ENCODE data around the gene IGSF9B. TPM values are rescaled to one million over a fixed set of nuclear protein-coding genes. Genes with fewer than 3 reads are reported as not detected.

The IGSF9B gene
- total RNA-seq, 2 experiments from 2014 or later: 124 to 136 TPM

- CTCF ChIA-PET: no interaction called here
- POLR2A ChIA-PET: no interaction called here
- no peak for DNase-seq
- H3K36me3 Mint-ChIP-seq (ENCODE audit: low read depth): no peaks in the 10 kb centered on the region
- no peak overlapping the region for H3K27ac Mint-ChIP-seq
- H3K4me1 Mint-ChIP-seq (ENCODE audit: low read depth): peaks cover 15% of the 10 kb centered on the region
- H3K9me3 Mint-ChIP-seq: no peaks in the 10 kb centered on the region
- TF ChIP-seq, protein P1, sequence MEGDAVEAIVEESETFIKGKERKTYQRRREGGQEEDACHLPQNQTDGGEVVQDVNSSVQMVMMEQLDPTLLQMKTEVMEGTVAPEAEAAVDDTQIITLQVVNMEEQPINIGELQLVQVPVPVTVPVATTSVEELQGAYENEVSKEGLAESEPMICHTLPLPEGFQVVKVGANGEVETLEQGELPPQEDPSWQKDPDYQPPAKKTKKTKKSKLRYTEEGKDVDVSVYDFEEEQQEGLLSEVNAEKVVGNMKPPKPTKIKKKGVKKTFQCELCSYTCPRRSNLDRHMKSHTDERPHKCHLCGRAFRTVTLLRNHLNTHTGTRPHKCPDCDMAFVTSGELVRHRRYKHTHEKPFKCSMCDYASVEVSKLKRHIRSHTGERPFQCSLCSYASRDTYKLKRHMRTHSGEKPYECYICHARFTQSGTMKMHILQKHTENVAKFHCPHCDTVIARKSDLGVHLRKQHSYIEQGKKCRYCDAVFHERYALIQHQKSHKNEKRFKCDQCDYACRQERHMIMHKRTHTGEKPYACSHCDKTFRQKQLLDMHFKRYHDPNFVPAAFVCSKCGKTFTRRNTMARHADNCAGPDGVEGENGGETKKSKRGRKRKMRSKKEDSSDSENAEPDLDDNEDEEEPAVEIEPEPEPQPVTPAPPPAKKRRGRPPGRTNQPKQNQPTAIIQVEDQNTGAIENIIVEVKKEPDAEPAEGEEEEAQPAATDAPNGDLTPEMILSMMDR (IDR thresholded peaks at IDR 0.05): no peak
- H3K4me3 Mint-ChIP-seq: no peak overlapping the region
- no peaks in the 10 kb centered on the region for H3K27me3 Mint-ChIP-seq
- intact Hi-C loops (cut with micrococcal nuclease): no loop called here
- no peak for ATAC-seq
Measured at GRCh38 chr11:133995066-133995465, 38.3 kb upstream of the IGSF9B start.

DNA sequence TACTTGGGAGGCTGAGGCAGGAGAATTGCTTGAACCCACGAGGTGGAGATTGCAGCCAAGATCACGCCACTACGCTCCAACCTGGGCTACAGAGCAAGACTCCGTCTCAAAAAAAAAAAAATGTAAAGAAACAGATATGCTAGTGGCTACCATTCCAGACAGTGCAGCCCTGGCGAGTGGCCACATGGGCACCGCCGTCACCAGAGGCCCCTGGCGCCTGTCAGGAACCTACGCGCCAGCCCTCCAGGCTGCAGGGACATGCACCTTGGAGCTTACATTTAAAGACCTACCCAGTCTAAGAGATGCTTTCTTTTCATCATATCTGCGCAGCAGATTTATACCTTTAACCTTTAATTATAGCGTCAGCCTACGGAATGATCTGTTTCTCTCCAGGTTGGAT lies 37.2 kb upstream of the IGSF9B start:
- POLR2A ChIA-PET: no interaction called here
- CTCF ChIA-PET: interaction anchor here (1.2 kb wide), 1 partner anchor 46 kb away, joined by 3 read pairs; no protein-coding TSS in a partner anchor
- intact Hi-C loops (cut with micrococcal nuclease): no loop called here

DNA sequence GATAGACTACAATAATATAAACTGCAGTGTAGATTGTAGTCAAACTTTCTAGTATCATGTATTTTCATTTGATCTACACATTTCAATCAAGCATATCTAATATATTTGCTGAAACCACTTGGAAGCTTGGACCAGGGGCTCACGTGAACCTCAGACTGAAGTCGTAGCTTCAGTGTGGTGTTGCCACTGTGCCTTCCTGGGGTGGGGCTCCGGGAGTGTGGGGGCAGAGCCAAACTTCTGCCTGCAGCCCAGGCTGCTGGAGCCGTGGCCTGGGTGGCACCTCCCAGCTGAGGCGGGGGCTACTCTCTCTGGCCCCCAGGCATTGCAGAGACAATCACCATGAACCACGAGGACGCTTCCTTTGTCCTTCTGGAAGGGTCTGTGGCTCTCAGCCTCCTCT lies 36.3 kb upstream of the IGSF9B start:
- Mint-ChIP-seq H3K27ac (no peak overlapping the region), H3K4me1 (ENCODE audit: low read depth) (peaks cover 15% of the 10 kb centered on the region), H3K36me3 (ENCODE audit: low read depth) (no peaks in the 10 kb centered on the region), H3K27me3 (no peaks in the 10 kb centered on the region), H3K4me3 (no peak overlapping the region), H3K9me3 (no peaks in the 10 kb centered on the region)
- POLR2A ChIA-PET: no interaction called here
- intact Hi-C loops (cut with micrococcal nuclease): no loop called here
- TF ChIP-seq, protein P1 (IDR thresholded peaks at IDR 0.05): no peak
- DNase-seq (no peak), ATAC-seq (no peak)
- CTCF ChIA-PET: interaction anchor here (1.2 kb wide), 1 partner anchor 45 kb away, joined by 3 read pairs; no protein-coding TSS in a partner anchor

More for the DNA sequence above, 37.2 kb upstream of the IGSF9B start:
- ATAC-seq (no peak), DNase-seq (no peak)
- peaks cover 15% of the 10 kb centered on the region for H3K4me1 Mint-ChIP-seq (ENCODE audit: low read depth)
- H3K4me3 Mint-ChIP-seq: no peak overlapping the region
- no peaks in the 10 kb centered on the region for H3K36me3 Mint-ChIP-seq (ENCODE audit: low read depth)
- no peaks in the 10 kb centered on the region for H3K9me3 Mint-ChIP-seq
- TF ChIP-seq, protein P1 (IDR thresholded peaks at IDR 0.05): no peak
- no peak overlapping the region for H3K27ac Mint-ChIP-seq
- no peaks in the 10 kb centered on the region for H3K27me3 Mint-ChIP-seq

- H3K27me3 Mint-ChIP-seq: no peaks in the 10 kb centered on the region
- CTCF ChIA-PET: no interaction called here
- H3K36me3 Mint-ChIP-seq (ENCODE audit: low read depth): no peaks in the 10 kb centered on the region
- POLR2A ChIA-PET: no interaction called here
- TF ChIP-seq, protein P1 (IDR thresholded peaks at IDR 0.05): no peak
- H3K4me1 Mint-ChIP-seq (ENCODE audit: low read depth): peaks cover 15% of the 10 kb centered on the region
- DNase-seq: no peak
- H3K27ac Mint-ChIP-seq: no peak overlapping the region
- no peak overlapping the region for H3K4me3 Mint-ChIP-seq
- intact Hi-C loops (cut with micrococcal nuclease): no loop called here
- ATAC-seq: no peak
- no peaks in the 10 kb centered on the region for H3K9me3 Mint-ChIP-seq
Measured at GRCh38 chr11:133992121-133992520, 35.4 kb upstream of the IGSF9B start.

DNA sequence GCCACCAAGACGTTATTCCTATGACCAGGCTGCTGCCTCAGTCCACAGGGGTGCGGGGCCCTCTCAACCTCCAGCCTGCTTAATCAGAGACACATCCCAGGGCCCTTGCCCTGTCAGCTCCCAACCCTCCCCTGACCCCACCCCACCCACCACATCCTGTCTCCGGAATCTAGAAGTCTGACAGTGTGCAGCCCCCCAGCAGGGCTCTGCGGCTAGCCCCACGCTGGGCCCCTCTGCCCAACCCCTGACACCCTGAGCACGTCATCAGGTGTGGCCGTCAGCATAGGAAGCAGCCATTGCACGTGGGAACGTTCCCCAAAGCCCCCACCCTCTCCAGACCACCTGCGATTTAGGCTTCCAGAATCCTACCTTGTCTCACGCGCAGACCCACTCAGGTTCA lies 34.3 kb upstream of the IGSF9B start:
- TF ChIP-seq, protein P1 (IDR thresholded peaks at IDR 0.05): no peak
- H3K36me3 Mint-ChIP-seq (ENCODE audit: low read depth): no peaks in the 10 kb centered on the region
- POLR2A ChIA-PET: no interaction called here
- DNase-seq: peak; percentile 60
- H3K9me3 Mint-ChIP-seq: no peaks in the 10 kb centered on the region
- peak; percentile 77 for ATAC-seq
- H3K27ac Mint-ChIP-seq: peak overlapping the region; percentile 43
- no peak overlapping the region for H3K4me3 Mint-ChIP-seq
- H3K27me3 Mint-ChIP-seq: no peaks in the 10 kb centered on the region
- intact Hi-C loops (cut with micrococcal nuclease): no loop called here
- peaks cover 15% of the 10 kb centered on the region for H3K4me1 Mint-ChIP-seq (ENCODE audit: low read depth)
- CTCF ChIA-PET: no interaction called here
